Retina (tissue), 1 donor: ENCODE results near the gene SCP2D1.
"Not testable (repeated sequence)": the region's sequence is repeated elsewhere in the genome, so short reads cannot be mapped to it uniquely, and the experiment has no call there.

ENCODE experiments used
- DNase-seq: peaks from one replicate; pipeline ENCODE4 v3.0.0-alpha.2; 2016

Gene SCP2D1

DNA sequence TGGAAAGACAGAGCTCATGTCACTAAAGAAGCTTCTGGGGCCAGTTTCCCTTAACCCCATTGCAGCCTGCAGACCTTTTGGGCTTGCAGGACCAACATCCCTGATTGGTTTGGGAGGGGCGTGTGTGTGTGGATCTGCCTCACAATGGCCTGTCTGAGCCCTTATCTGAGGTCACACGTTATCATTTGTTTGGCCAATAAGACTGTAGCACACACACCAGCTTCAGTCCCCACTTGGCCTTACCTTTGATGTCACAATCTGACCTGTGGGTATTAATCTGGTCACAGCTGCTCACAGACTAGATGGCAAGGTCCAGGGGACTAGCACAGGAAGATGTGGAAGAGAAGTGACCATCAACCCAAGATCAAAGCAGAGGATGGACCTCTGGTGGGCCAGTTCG is at the start of gene SCP2D1:
Gene SCP2D1 (plus strand): TSS at position 301 of the 400 bp plus-strand sequence. CDS start 33 bp downstream, at position 334.
- DNase-seq: no peak

DNA sequence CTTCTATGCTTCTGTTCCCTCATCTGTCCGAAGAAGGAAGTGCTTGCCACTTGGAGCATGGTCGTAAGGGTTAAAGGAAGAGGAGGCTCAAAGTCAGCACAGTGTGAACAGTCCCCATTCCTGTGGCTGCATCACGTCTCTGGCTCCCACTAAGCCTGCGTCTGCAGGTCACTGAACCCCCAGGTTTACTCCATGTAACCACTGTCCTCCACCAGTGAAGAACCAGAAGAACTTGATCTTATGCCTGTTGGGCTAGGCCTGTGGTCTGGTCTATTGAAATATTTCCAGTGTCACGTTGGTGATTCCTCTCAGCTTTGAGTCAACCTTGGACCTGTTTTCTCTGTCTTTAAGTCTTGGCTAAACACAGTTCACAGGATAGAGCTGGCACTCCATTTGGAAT is 45.9 kb upstream of the SCP2D1 start:
- DNase-seq: no peak

DNA sequence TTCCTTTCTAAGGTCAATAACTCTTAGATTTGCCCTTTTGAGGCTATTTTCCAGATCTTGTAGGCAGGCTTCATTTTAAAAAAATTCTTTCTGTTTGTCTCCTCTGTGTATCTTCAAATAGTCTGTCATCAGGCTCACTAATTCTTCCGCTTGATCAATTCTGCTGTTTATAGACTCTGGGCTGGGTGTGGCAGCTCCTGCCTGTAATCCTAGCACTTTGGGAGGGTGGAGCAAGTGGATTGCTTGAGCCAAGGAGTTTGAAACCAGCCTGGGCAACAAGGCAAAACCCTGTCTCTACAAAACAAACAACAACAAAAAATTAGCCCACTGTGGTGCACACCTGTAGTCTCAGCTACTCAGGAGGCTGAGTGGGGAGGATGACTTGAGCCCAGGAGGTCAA is 40.0 kb upstream of the SCP2D1 start:
- DNase-seq: no peak

DNA sequence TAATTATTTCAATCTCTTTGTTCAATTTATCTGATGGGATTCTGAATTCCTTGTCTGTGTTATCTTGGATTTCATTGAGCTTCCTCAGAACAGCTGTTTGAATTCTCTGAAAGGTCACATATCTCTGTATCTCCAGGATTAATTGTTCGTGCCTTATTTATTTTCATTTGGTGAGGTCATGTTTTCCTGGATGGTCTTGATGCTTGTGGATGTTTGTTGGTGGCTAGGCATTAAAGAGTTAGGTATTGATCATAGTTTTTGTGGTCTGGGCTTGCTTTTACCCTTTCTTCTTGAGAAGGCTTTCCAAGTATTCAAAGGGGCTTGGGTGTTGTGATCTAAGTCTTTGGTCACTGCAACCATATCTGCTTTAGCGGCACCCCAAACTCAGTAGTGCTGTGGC is 39.4 kb upstream of the SCP2D1 start:
- no peak for DNase-seq

DNA sequence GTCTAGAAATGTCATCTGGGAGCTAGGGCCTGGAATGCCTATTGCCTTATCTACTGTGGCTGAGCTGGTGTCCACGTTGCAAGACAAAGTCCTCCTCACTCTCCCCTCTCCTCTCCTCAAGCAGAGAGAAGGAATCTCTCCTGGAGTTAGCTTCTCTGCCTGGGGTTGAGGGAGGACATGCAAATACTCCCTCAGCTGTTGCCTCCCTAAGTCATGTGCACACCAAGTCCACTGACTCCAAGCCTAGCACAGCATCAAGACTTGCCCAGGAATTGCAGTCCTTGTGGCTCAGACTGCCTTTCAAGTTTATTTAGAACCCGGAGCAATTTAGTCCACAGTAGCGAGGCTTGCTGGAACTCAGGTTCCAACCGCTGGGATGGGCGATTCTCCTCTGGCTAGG is 38.0 kb upstream of the SCP2D1 start:
- DNase-seq: no peak

DNA sequence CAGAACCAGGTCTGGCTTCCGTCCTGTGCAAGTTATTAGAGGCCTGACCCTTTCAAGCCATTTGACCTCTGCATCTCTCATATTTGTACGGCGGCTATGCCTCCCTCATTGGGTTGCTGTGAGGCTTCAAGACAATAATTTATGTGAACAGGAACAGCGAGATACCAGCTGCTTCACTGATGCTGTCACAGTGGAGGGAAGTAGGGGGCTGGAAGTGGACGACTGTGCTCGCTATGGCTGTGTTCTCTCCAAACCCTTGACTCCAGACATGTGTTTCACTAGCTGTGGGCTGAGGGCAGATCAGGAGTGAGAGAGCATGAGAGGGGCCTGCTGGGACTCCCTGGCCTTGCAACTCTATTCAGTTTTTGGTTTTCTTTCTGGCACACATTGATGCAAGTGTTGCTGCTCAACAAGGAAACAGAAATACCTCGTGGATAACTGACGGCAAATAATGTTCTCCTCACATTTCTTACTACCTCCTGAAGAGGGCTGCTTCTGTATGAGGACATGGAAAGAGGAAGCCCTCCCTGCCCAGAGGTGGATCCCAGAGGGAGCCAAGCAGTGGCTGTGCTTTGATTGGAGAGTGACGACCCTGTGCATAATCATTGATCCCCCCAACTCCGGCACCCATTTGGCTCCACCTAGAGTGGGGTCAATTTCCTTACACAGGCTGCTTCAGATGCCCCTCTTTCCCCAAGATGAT is 34.7 kb upstream of the SCP2D1 start:
- DNase-seq: no peak

DNA sequence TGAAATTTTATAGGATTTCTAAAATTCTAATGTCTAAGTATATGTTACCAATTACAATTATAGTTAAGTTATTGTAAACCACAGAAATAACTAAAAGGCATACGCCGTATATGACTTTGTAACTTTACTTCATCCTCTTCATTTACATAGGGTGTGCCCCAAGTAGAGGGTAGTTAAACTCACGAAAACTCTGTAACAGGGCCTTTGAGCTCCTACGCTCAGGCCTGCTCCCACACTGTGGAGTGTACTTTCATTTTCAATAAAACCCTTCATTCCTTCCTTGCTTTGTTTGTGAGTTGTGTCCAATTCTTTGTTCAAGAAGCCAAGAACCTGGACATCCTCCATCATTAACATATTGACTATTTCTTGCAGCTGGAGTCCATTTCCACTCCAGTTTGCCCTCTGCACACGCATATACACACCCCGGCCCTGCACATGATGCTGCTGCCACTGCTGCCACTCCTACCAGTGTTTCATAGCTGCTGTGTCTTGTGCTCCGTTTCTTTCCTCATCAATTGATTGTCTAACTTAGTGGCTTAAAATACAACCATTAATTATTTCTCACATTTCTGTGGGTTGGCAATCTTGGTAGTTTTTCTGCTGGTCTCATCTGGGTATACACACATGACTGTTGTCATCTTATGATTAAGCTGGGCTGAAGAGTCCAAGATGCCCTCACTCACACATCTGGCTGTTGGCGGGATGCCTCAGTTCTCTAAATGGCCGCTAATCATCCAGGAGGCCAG is 33.0 kb upstream of the SCP2D1 start:
- no peak for DNase-seq

DNA sequence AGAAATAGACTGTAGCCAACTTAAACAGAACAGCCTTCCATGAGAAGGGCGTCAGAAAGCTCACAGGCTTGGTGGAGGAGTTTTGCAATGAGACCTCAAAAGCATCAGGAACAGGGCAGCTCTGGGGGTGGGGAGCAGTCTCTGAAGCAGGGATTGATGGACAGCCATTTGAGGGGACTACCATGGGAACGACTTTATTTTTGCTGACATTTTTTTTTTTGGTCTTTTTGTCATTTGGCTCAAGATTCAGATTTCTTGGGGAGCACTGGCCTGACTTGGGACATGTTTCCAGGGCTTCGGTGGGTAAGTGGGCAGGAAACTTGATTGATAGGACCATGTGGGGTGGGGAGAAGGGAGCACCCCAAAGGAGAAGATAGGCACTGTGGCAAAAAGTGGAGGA is 32.1 kb upstream of the SCP2D1 start:
- no peak for DNase-seq

DNA sequence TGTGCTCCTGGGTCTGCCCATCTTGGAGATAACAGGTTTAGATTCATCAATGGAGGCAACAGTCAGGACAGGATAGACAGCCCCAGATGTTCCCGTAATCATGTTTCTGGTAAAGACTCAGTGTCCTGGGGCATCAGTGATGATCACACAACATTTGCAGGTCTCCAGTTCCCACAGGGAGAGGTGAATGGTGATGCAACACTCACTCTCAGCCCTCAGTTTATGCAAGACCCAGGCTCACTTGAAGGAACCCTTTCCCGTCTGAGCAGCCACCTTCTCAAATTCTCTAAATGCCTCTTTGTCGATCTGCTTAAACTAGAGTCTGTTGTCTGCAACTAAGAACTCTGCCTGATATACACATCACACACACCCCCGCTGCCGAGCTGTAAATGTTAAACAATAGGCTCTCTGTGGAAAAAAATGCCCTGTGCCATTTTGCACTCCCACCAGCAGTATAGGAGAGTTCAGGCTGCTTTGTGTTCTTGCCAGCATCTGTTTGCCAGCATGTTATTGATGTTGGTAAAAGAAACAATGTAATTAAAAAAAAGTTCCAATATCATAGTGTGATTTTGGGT is 30.1 kb upstream of the SCP2D1 start:
- DNase-seq: no peak

DNA sequence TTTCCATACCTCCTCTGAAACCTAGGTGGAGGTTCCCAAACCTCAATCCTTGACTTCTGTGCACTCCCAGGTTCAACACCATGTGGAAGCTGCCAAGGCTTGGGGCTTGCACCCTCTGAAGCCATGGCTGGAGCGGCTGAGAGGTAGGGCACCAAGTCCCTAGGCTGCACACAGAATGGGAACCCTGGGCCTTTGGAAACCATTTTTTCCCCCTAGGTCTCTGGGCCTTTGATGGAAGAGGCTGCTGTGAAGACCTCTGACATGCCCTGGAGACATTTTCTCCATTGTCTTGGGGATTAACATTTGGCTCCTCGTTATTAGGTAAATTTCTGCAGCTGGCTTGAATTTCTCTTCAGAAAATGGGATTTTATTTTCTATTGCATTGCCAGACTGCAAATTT is 26.5 kb upstream of the SCP2D1 start:
- DNase-seq: not testable (repeated sequence)

DNA sequence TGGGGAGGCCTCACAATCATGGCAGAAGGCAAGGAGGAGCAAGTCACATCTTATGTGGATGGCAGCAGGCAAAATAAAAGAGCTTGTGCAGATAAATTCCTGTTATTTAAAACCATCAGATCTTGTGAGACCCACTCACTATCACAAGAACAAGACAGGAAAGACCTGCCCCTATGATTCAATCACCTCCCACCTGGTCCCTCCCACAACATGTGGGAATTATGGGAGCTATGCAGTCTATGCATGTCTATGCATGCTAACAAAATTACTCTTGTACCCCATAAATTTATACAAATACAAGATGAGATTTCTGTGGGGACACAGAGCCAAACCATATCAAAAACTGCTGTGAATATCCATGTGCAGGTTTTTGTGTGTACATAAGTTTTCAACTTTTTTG is 25.6 kb upstream of the SCP2D1 start:
- DNase-seq: no peak

DNA sequence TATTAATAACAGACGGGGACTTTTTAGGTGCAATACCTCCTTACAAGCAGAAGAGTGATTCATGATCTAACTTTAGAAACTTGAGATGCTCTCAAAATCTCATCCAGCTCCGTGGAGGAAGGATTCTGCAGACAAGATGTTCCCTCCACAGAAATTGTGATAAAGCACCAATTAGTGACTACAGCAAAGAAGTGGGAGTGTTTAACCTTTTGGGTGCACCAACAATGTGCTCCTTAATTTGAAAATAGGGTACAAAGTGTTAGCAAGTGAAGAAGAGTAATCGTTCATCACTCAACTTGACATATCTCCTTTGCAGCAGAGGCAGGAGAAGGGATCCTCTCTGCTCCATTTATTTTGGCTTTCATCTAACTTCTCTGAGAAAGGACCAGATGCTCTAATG is 22.8 kb upstream of the SCP2D1 start:
- no peak for DNase-seq

DNA sequence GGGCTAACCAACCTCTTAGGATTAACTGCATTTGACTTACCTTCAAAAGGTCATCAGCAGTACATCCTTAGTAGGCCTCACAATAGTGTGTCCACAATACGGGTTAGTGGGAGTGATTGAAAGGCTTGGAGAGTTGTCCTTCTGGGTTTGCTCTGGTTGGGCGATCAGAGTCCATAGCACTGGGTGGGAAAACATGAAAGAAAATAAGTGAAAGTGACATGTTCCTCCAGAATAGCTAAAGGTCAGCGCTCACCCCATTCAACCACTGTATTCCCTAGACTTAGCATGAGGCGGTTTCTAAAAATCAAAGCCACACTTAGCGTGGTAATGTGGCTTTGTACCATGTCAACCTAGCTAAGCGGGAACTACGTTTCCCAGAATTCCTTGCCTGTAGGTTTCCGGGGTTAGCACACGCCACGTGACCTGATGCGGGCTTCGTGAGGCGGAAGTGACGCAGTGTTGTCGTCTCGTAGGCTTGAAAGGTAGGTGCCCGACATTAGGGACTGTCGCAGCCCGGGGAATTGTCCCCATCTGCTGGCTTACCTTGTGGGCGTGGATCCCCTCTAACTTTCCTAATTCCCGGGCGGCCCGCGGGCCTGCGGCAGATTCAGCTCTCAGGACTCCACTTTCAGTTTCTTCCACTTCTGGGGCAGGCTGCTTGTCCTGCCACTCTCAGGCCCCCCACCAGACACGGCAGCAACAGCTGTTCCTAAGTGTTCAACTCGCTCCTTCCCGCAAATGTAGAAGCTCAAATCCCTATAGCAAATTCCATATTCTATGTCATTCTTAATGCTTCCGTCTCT is 19.8 kb upstream of the SCP2D1 start:
- peak; percentile 95 for DNase-seq

DNA sequence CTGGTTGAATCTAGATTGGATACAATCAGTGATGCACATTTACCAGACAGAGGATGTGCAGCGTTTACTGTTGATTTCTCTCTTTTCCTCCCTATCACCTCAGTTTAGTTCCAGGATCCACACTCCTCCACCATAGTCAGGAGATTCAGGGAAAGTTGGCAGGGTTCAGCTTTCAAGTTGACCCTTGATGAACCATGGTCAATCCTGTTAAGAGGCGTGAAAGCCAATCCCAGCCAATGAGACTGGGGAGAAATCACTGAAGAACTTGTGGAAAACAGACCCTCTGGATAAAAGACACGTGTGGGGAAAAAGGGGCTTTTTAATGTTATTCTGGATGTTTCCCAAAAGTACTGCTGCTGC is 19.2 kb upstream of the SCP2D1 start:
- no peak for DNase-seq

DNA sequence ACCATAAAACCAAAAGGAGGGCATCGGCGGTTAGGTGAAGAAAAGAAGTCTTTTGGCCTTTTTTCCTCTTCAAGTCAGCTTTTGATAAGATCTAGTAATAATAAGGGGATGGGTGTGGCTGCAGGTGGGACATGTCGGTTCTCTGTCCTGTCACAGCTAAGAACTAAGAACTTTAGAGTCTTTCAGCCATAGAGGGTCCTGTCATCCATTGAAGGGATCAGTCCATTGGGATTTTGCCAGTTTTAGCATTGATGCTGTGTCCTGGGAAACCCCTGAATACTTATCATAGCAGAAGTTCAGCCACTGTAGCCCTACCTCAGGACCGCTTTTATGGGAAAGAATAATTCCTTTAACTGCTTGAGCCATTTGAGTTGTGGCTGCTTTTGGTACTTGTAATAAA is 18.2 kb upstream of the SCP2D1 start:
- no peak for DNase-seq

DNA sequence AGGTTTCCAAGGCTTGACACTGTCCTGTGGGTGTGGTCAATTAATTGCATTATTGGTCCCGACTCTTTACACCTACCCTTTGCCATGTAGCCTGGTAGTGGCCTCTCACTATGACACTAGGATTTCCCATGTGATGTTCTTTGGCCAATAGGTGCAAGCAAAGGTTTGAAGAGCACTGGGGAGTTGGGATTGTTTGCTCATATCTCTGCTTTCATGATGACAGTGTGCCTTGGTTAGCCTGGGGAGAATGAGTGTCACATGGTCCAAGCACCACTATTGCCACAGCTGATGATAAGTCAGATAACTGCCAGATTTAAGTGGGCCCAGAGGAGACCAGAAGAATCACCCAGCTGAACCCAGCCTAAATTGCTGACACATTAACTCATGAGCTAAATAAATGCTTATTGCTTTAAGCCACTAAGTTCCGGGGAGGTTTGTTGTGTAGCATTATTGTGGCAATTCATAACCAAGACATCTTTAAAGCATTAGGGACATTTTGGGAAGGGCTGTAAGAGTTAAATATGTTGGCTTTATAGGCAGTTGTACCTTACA is 17.2 kb upstream of the SCP2D1 start:
- DNase-seq: no peak

DNA sequence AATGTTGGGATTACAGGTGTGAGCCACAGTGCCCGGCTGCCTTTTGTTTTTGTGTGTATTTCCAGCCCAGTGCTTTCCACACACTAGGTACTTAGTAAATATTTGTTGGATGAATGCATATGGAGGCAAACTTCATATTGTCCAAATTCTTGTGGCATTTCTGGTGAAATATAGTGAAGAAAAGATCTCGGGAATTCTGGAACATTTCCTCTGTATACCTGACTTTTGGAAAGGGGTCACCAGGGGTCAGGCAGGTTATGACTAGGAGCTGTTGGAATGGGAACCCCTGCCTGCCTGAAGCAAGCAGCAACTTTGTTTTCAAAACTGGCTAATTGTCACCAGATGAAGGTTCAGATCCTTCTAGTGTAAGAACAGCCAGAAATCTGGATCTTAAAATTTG is 12.1 kb upstream of the SCP2D1 start:
- DNase-seq: no peak

DNA sequence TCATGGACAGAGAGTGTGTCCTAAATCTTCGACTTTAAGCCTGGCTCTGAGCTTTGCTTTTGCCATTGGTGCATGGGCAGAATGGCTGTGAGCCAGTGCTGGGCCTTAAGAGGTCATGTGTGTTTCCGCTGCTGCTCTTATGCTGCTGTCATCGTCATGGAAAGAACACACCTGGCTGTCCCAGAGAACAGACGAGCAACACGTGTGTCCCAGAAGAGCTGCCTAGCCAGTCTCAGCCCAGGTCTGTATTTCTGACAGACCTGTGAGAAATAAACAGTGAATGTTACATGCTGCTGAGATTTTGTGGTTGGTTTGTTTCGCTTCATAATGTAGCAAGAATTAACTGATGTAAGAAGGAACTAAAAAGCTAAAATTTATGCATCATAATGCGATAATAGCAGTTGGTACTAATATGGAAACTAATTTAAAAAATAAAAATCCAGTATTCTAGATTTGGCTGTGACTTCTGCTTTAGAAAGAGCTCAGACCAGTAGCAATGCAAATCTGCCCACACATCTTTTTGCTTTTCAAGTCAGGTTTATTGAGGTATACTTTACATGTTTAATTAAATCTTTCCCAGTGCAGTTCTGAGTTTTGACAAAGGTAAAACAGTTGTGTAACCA is 11.5 kb upstream of the SCP2D1 start:
- no peak for DNase-seq

DNA sequence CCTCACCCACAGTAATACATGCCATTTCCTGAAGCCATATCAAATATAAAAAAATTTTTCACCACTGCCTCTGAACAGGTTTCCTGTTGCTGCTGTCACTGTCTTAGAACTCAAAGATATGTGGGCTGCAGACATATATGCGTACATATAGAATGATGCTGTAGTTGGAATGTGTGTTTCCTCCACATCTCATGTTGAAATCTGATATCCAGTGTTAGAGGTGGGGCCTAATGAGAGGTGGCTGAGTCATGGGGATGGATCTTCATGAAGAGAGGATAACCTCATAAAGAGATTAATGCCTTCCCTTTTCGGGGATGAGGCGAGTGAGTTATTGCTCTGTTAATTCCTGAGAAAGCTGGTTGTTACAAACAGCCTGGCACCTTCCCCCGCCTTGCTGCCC is 7.7 kb upstream of the SCP2D1 start:
- no peak for DNase-seq

DNA sequence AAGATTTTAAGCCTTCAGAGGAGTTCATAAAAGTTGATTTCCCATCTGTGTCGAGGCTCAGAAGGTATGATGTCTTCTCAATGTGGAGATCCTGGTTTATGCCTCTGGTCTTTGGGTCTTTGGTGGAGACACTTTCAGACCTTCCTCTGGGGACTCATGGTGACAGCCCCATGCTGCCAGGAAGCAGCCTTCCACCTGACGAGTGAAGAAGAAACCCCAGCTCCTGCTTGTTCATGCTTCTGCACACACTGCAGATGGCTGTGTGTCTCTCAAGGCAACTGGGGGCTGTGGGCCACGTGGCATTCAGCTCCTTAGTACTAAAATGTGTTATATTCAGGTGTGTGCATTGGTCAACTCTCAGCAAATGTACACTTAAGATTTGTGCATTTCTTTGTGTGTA is 4.9 kb upstream of the SCP2D1 start:
- DNase-seq: no peak

DNA sequence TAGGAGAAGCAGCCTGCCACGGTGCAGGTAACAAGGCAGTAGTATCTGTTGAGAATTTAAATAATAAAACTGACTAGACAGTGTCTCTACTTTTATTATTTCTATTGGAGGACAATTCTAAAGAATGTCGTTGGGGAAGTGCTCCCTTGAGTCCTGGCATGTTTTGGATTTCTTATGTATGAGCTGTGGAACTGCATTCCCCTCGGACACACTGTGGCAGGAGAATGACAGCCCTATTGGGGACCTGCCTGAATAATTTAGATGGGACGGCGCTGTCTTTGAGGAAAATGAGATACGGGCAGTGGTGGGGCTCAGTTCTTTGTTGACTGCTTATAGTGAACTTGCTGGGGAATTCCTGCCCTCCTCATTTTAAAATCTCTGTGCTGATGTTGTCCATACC is 2.4 kb upstream of the SCP2D1 start:
- DNase-seq: no peak

DNA sequence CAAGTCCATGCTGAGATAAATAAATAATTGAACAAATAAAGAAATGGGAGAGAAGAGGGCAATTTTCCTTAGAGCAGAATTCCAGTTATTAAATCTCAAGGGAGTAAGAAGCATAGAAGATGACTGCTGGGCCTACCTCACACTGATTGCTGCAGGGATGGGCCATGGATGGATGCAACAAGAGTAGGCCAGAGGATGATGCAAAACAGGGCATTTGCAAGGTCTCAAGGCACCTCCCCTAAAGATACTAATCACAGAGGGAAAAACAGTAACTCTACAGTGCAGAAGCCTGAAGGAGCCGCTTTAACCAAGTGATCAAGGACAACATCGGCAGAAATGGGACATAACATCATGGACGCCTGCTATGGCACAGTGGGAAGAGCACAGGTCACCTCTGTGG is 1.7 kb upstream of the SCP2D1 start:
- DNase-seq: no peak
